Mesenchymal stem cell (in vitro differentiated cells and primary cell): Measurements from ENCODE around the gene IGSF9.

ENCODE experiments used
- DNase-seq: peaks from one replicate; pipeline ENCODE4 v3.0.0-alpha.2; 2013
- H2AFZ ChIP-seq: one replicate; pipeline ENCODE4 v1.6.1; 2013; ENCODE audit warnings: low read depth, mild to moderate bottlenecking, control low read depth, inconsistent platforms, low read length, moderate library complexity
- H2AK5ac ChIP-seq: 2 replicates; pipeline ENCODE4 v1.6.1; 2013; ENCODE audit warnings: low read length, moderate library complexity, mild to moderate bottlenecking, inconsistent platforms; ENCODE audit not compliant: severe bottlenecking
- H2BK120ac ChIP-seq: one replicate; pipeline ENCODE4 v1.6.1; 2013; ENCODE audit warnings: low read depth, mild to moderate bottlenecking, inconsistent platforms, low read length, moderate library complexity
- H2BK12ac ChIP-seq, 2 experiments: one replicate each; pipeline ENCODE4 v1.6.1; 2013; ENCODE audit warnings: inconsistent platforms in 2 of 2, low read length in 2 of 2, mild to moderate bottlenecking in 2 of 2, moderate library complexity in 2 of 2, control low read depth in 1 of 2
- H2BK15ac ChIP-seq: one replicate; pipeline ENCODE4 v1.6.1; 2013; ENCODE audit warnings: mild to moderate bottlenecking, low read depth, inconsistent platforms; ENCODE audit not compliant: poor library complexity, severe bottlenecking
- H2BK5ac ChIP-seq: 2 replicates; pipeline ENCODE4 v1.6.1; 2013; ENCODE audit warnings: low read depth, mild to moderate bottlenecking, low read length, control low read depth, inconsistent platforms; ENCODE audit not compliant: poor library complexity, severe bottlenecking
- H3K14ac ChIP-seq, 2 experiments: one replicate each; pipeline ENCODE4 v1.6.1; 2013; ENCODE audit warnings: inconsistent platforms in 2 of 2, low read length in 2 of 2, control low read depth in 1 of 2, mild to moderate bottlenecking in 1 of 2, moderate library complexity in 1 of 2
- H3K18ac ChIP-seq, 2 experiments: one replicate each; pipeline ENCODE4 v1.6.1; 2013; ENCODE audit warnings: inconsistent platforms in 2 of 2, low read length in 2 of 2, control low read depth in 1 of 2, low read depth in 1 of 2, mild to moderate bottlenecking in 1 of 2
- H3K23ac ChIP-seq, 2 experiments: one replicate each; pipeline ENCODE4 v1.6.1; 2013; ENCODE audit warnings: inconsistent platforms in 2 of 2, low read length in 2 of 2, mild to moderate bottlenecking in 2 of 2, moderate library complexity in 2 of 2, control low read depth in 1 of 2
- H3K27ac ChIP-seq: 2 replicates; pipeline ENCODE4 v1.5.1; 2013; ENCODE audit warnings: mild to moderate bottlenecking, moderate library complexity, low read length, control low read depth, inconsistent platforms; ENCODE audit not compliant: poor library complexity, severe bottlenecking
- H3K27me3 ChIP-seq, 2 experiments: 2 replicates each; pipeline versions ENCODE4 v1.6.1 to v1.7.0; 2013; ENCODE audit warnings: low read length in 2 of 2, mild to moderate bottlenecking in 2 of 2, moderate library complexity in 2 of 2, control low read depth in 1 of 2, inconsistent platforms in 1 of 2; ENCODE audit not compliant: control insufficient read depth in 1 of 2, insufficient read depth in 1 of 2
- H3K36me3 ChIP-seq, 2 experiments: 2 replicates each; pipeline versions ENCODE4 v1.6.1 to v1.7.0; 2013; ENCODE audit warnings: low read length in 2 of 2, control low read depth in 1 of 2, inconsistent platforms in 1 of 2, low read depth in 1 of 2, mild to moderate bottlenecking in 1 of 2; ENCODE audit not compliant: insufficient read depth in 2 of 2, control insufficient read depth in 1 of 2
- H3K4ac ChIP-seq, 2 experiments: one replicate each; pipeline ENCODE4 v1.6.1; 2013; ENCODE audit warnings: inconsistent platforms in 2 of 2, low read length in 2 of 2, mild to moderate bottlenecking in 2 of 2, moderate library complexity in 2 of 2, control low read depth in 1 of 2, low read depth in 1 of 2
- H3K4me1 ChIP-seq: 2 replicates; pipeline ENCODE4 v1.6.1; 2013; ENCODE audit warnings: low read depth, low read length, control low read depth; ENCODE audit not compliant: control insufficient read depth, insufficient read depth
- H3K4me2 ChIP-seq: 2 replicates; pipeline ENCODE4 v1.6.1; 2013; ENCODE audit warnings: low read length, mild to moderate bottlenecking, inconsistent platforms; ENCODE audit not compliant: poor library complexity, severe bottlenecking
- H3K4me3 ChIP-seq, 2 experiments: 2 replicates each; pipeline versions ENCODE4 v1.5.1 to v1.7.0; 2013; ENCODE audit warnings: low read length in 2 of 2, mild to moderate bottlenecking in 2 of 2, control low read depth in 1 of 2, low read depth in 1 of 2; ENCODE audit not compliant: insufficient read depth in 1 of 2
- H3K79me1 ChIP-seq: replicated peaks from 2 replicates; pipeline ENCODE4 v1.6.1; 2013; ENCODE audit warnings: mild to moderate bottlenecking, control low read depth, low read length, inconsistent platforms; ENCODE audit not compliant: poor library complexity, severe bottlenecking
- H3K9ac ChIP-seq: 2 replicates; pipeline ENCODE4 v1.7.0; 2013; ENCODE audit warnings: mild to moderate bottlenecking, low read length, moderate library complexity
- H3K9me3 ChIP-seq: 2 replicates; pipeline ENCODE4 v1.7.0; 2013; ENCODE audit warnings: mild to moderate bottlenecking, low read length; ENCODE audit not compliant: control insufficient read depth
- H4K8ac ChIP-seq: one replicate; pipeline ENCODE4 v1.6.1; 2013; ENCODE audit warnings: inconsistent platforms, mild to moderate bottlenecking, low read length, moderate library complexity
- H4K91ac ChIP-seq: one replicate; pipeline ENCODE4 v1.6.1; 2013; ENCODE audit warnings: mild to moderate bottlenecking, low read length, inconsistent platforms
- WGBS: methylation state at CpG from one replicate; pipeline ENCODE4 v1.1.7; 2013; ENCODE audit warnings: mixed read lengths; 5-methylcytosine and 5-hydroxymethylcytosine counted together

IGSF9 gene

DNA sequence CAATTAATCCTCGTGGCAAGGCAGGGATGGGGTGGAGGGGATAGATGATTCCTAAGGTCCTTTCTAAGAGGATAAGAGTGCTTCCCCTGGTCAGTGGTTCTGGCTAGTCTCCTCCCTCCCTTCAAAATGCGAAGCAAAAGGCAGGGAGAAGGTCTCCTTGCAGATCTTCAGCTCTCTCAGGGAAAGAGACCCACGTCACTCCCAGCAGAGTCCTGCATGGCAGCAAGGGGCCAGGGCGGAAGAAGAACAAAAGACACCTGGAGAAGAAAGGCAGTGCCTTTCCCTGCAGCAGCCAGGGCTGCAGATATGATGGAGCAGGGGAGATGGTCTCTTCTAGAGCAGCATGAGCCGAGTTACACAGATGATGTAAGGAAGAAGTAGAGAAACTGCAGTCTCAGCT, 38.3 kb upstream of the IGSF9 start:
- 65% methylated on average over 5 of the region's 5 CpGs for WGBS
- H2BK12ac ChIP-seq: no peak overlapping the region
- no peak overlapping the region for H3K18ac ChIP-seq
- H3K23ac ChIP-seq: no peak overlapping the region
- no peak overlapping the region for H2AK5ac ChIP-seq
- H3K4me3 ChIP-seq: no peak overlapping the region
- H2BK15ac ChIP-seq: no peak overlapping the region
- no peak overlapping the region for H2AFZ ChIP-seq
- H3K14ac ChIP-seq: no peak overlapping the region
- H2BK120ac ChIP-seq: no peak overlapping the region
- H3K9me3 ChIP-seq: no peaks in the 10 kb centered on the region
- H3K79me1 ChIP-seq: no peaks in the 10 kb centered on the region
- no peak overlapping the region for H3K4ac ChIP-seq
- no peak for DNase-seq
- H2BK5ac ChIP-seq: no peak overlapping the region
- H3K9ac ChIP-seq: no peak overlapping the region
- H3K36me3 ChIP-seq: peaks cover 0 to 29% of the 10 kb centered on the region in 2 experiments
- H4K8ac ChIP-seq: no peak overlapping the region
- H3K4me1 ChIP-seq: no peaks in the 10 kb centered on the region
- no peak overlapping the region for H3K4me2 ChIP-seq
- no peak overlapping the region for H3K27ac ChIP-seq
- H4K91ac ChIP-seq: no peak overlapping the region
- H3K27me3 ChIP-seq: peaks cover 0 to 30% of the 10 kb centered on the region in 2 experiments

DNA sequence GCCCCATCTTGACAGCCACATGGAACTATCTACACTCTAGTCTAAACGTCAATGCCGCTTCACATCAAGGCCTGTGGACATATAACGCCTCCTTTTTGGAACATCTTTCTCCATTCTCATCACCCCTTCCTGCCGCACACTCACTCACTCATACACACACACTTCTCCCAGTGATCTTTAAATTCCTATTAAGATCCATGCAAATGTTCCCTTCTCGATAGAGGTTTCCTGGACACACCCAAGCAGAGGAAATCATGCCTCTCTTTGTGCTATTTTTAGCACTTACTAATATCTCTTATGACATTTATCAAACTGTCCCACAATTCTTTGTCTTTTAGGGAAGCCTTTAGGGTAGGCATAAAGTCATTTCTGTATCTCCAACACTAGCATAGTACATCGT, 36.9 kb upstream of the IGSF9 start:
- H2BK15ac ChIP-seq: no peak overlapping the region
- H3K4ac ChIP-seq: no peak overlapping the region
- 84% methylated on average over 4 of the region's 6 CpGs for WGBS
- no peak overlapping the region for H3K23ac ChIP-seq
- DNase-seq: no peak
- H3K4me1 ChIP-seq: no peaks in the 10 kb centered on the region
- no peak overlapping the region for H2AFZ ChIP-seq
- no peak overlapping the region for H3K9ac ChIP-seq
- H3K36me3 ChIP-seq: peaks cover 0 to 43% of the 10 kb centered on the region in 2 experiments
- H2BK12ac ChIP-seq: no peak overlapping the region
- H3K27me3 ChIP-seq: peaks cover 0 to 34% of the 10 kb centered on the region in 2 experiments
- H2AK5ac ChIP-seq: no peak overlapping the region
- no peak overlapping the region for H3K14ac ChIP-seq
- H2BK5ac ChIP-seq: no peak overlapping the region
- no peak overlapping the region for H2BK120ac ChIP-seq
- no peak overlapping the region for H4K91ac ChIP-seq
- H4K8ac ChIP-seq: no peak overlapping the region
- H3K4me3 ChIP-seq: no peak overlapping the region
- H3K9me3 ChIP-seq: no peaks in the 10 kb centered on the region
- no peak overlapping the region for H3K18ac ChIP-seq
- H3K27ac ChIP-seq: no peak overlapping the region
- H3K79me1 ChIP-seq: no peaks in the 10 kb centered on the region
- no peak overlapping the region for H3K4me2 ChIP-seq

DNA sequence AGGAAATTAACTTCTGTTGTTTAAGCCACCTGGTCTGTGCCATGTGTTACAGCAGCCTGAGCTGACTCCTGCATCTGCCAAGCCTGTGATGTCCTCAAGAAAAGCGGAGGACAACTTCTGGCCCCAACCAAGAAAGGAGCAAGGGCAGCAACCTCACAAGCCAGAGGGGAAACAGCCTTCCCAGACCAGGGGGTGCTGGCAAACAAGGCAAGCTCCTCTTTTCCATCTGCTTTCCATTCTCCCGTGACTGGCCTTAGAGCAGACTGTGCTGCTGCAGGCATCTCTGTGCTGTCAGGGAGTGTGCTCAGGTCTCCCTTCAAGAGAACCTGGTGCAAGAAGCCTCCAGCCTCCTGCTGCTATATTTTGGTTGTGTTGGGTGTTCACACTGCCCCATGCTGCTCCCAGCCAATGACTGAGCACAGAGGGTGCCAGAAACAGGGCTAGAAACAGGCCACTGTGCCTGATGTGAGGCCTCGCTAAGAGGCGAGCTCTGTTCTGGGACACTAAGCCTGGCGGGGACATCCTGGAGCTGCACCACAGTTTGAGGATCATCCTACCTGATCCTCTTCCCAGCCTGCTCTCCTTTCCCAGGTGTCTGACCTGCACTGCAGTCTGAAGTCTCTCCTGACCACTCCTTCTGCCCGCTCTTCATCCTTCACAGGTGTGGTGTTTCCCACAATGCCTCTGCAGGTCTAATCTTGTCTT, 36.1 kb upstream of the IGSF9 start:
- no peak overlapping the region for H3K9ac ChIP-seq
- H3K18ac ChIP-seq: no peak overlapping the region
- no peak overlapping the region for H3K14ac ChIP-seq
- no peak overlapping the region for H4K91ac ChIP-seq
- no peak overlapping the region for H3K4me3 ChIP-seq
- H3K27ac ChIP-seq: no peak overlapping the region
- no peak overlapping the region for H2BK15ac ChIP-seq
- peaks cover 0 to 34% of the 10 kb centered on the region in 2 experiments for H3K27me3 ChIP-seq
- H2AFZ ChIP-seq: no peak overlapping the region
- DNase-seq: no peak
- no peak overlapping the region for H3K4ac ChIP-seq
- H3K4me1 ChIP-seq: no peaks in the 10 kb centered on the region
- H2BK5ac ChIP-seq: no peak overlapping the region
- no peaks in the 10 kb centered on the region for H3K79me1 ChIP-seq
- no peaks in the 10 kb centered on the region for H3K9me3 ChIP-seq
- H2BK120ac ChIP-seq: no peak overlapping the region
- no peak overlapping the region for H2AK5ac ChIP-seq
- H4K8ac ChIP-seq: no peak overlapping the region
- H2BK12ac ChIP-seq: no peak overlapping the region
- 93% methylated on average over 6 of the region's 6 CpGs for WGBS
- no peak overlapping the region for H3K23ac ChIP-seq
- H3K4me2 ChIP-seq: no peak overlapping the region
- peaks cover 0 to 45% of the 10 kb centered on the region in 2 experiments for H3K36me3 ChIP-seq

DNA sequence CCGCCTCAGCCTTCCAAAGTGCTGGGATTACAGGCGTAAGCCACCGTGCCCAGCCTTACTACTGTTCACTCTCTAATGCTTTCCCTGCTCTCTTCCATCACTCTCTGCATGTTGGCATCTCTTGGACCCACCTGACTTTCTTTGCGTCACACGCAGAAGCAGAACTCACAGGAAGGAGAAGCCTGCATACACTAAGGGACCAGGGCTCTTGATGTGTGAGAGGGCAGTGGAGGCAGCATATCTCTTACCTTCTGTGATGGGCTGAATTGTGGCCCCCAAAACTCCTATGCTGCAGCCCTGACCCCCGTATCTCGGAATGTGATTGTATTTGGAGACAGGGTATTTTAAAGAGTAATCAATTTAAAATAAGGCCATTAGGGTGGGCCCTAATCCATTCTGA, 35.4 kb upstream of the IGSF9 start:
- H3K4me1 ChIP-seq: no peaks in the 10 kb centered on the region
- no peak overlapping the region for H3K9ac ChIP-seq
- H3K4ac ChIP-seq: no peak overlapping the region
- peaks cover 0 to 36% of the 10 kb centered on the region in 2 experiments for H3K27me3 ChIP-seq
- no peak for DNase-seq
- no peak overlapping the region for H3K14ac ChIP-seq
- no peaks in the 10 kb centered on the region for H3K9me3 ChIP-seq
- H2BK5ac ChIP-seq: no peak overlapping the region
- H2BK15ac ChIP-seq: no peak overlapping the region
- H3K79me1 ChIP-seq: no peaks in the 10 kb centered on the region
- H3K4me2 ChIP-seq: no peak overlapping the region
- no peak overlapping the region for H3K27ac ChIP-seq
- H2BK12ac ChIP-seq: no peak overlapping the region
- WGBS: 94% methylated on average over 7 of the region's 7 CpGs
- no peak overlapping the region for H2AK5ac ChIP-seq
- H2AFZ ChIP-seq: no peak overlapping the region
- H2BK120ac ChIP-seq: no peak overlapping the region
- no peak overlapping the region for H4K8ac ChIP-seq
- no peak overlapping the region for H3K18ac ChIP-seq
- H4K91ac ChIP-seq: no peak overlapping the region
- H3K36me3 ChIP-seq: peaks cover 0 to 45% of the 10 kb centered on the region in 2 experiments
- no peak overlapping the region for H3K23ac ChIP-seq
- no peak overlapping the region for H3K4me3 ChIP-seq
